ENCODE results near the gene ACAN.
A peak's percentile ranks its signal among the peaks of the same experiment; 100 is the strongest.

The ACAN gene

DNA sequence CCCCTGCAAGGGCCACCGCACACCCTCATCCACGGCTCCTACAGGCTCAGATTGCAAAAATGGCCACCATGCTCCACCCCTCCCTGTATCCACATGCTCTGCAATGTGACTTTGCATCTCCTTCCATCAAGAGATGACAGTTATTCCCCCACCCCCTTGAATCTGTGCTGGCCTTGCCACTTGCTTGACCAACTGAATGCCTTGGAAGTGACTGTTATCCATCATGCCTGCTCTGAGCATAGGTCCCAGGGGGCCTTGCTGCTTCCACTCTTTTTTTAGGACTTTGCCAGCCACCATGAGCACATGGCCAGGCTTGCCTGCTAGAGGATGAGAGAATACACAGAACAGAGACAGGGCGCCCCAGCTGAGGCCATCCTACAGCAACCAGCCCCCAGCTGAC, 78.5 kb downstream of the ACAN start:
- TF ChIP-seq, protein P1, sequence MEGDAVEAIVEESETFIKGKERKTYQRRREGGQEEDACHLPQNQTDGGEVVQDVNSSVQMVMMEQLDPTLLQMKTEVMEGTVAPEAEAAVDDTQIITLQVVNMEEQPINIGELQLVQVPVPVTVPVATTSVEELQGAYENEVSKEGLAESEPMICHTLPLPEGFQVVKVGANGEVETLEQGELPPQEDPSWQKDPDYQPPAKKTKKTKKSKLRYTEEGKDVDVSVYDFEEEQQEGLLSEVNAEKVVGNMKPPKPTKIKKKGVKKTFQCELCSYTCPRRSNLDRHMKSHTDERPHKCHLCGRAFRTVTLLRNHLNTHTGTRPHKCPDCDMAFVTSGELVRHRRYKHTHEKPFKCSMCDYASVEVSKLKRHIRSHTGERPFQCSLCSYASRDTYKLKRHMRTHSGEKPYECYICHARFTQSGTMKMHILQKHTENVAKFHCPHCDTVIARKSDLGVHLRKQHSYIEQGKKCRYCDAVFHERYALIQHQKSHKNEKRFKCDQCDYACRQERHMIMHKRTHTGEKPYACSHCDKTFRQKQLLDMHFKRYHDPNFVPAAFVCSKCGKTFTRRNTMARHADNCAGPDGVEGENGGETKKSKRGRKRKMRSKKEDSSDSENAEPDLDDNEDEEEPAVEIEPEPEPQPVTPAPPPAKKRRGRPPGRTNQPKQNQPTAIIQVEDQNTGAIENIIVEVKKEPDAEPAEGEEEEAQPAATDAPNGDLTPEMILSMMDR (conservative IDR thresholded peaks at IDR 0.05), result no peak
- H3K27ac ChIP-seq, result no peak overlapping the region

DNA sequence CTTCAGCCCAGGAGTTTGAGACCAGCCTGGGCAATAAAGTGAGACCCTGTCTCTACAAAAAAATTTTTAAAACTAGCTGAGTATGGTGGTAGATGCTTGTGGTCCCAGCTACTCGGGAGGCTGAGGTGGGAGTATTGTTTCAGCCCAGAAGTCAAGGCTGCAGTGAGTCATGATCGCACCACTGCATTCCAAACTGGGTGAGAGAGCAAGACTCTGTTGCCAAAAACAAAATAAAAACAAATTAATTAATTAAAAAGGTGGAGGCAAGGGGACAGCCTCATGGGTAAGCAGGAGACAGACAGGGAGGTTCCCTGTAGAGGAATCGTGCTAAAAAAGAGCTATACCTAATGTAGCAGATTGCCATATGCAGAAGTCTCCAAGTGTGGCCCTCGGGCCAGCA, 79.5 kb downstream of the ACAN start:
- TF ChIP-seq, protein P1 (conservative IDR thresholded peaks at IDR 0.05), result no peak
- H3K27ac ChIP-seq, result no peak overlapping the region

DNA sequence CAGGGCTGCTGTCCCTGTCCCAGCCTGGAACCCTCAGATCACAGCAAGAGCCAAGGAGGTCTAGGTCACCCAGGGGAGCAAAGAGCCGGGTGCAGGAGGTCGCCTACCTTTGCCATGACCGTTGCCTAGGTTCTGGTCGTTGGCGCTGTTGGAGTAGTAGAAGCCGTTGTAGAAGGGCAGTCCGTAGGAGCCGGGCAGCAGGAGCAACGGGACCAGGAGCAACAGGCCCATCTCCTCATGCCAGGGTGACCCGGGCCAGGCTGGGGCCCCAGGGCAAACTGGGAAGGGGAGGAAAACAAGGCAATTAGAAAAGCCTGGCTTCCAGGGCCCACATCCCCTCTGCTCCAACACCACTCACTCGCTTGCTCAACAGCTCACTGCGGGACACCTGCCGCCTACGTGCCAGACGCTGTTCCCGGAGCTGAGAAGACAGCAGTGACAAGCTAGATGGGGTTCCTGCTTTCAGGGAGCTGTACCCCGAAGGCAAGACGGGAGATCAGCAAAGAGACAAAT, 83.9 kb downstream of the ACAN start:
- H3K27ac ChIP-seq, result no peak overlapping the region
- TF ChIP-seq, protein P1 (conservative IDR thresholded peaks at IDR 0.05), result no peak

DNA sequence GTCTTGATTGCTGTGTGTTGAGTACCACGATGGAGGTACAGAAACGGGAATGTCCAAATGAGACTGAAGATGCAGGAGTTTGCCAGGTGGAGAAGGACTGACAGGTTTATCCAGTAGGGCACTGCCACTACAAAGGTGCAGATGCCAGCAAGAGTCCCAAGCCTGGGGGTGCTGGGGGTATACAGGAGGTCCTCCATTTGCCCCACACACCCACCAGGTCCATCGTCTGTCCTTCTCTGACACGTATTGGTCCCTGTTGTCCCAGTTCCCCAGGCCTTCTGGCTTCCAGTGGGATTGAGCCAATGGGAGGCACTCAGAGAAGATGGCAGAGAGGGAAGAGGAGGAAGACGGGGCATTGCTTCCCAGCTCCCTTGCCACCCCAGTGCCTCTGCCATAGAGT, 85.5 kb downstream of the ACAN start:
- TF ChIP-seq, protein P1 (conservative IDR thresholded peaks at IDR 0.05), result no peak
- no peak overlapping the region for H3K27ac ChIP-seq

DNA sequence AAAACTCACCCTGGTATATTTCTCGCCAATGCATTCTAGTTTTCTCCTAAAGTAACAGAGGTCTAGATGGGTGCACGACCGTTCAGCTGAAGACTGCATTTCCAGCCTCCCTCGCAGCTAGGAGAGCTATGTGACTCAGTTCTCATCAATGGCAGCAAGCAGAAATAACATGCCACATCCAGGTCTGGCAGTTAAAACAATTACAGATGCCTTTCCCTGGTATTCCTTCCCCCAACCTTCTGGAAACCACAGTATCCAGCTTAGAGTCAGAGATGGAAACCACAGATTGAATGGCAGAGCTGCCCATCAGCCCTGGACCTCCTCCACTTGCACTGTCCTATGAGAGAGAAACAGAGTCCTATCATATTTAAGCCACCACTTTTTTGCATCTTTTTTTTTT, 87.3 kb downstream of the ACAN start:
- TF ChIP-seq, protein P1 (conservative IDR thresholded peaks at IDR 0.05), result no peak
- no peak overlapping the region for H3K27ac ChIP-seq

DNA sequence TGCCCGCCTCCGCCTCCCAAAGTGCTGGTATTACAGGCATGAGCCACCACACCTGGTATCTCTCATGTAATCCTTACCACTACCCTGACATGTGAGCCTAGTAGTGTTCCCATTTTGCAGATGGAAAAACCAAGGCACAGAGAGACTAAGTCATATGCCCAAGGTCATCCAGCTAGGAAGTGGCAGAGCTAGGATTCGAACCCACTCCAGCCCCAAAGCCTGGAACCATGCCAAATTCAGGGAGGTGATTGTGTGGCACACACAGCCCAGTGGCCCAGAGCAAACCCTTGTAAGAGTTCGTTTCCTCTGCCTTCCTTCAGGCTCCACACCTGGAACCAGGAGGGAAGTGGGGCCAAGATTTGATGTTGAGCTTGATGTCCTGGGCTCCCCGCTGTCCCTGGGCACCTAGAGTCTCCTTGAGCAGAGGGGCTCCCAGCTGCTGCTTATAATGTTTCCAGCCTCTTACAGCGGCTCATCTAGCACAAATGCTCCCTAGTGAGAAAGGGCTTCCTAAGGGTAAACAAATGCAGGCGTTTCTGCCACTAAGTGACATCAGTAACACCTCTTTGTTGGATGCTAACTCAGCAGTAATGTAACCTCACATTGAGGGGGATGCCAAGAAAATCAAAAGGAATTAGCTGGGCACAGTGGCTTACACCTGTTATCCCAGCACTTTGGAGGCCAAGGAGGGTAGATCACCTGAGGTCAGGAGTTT, 88.5 kb downstream of the ACAN start:
- no peak overlapping the region for H3K27ac ChIP-seq
- TF ChIP-seq, protein P1 (conservative IDR thresholded peaks at IDR 0.05), result no peak

DNA sequence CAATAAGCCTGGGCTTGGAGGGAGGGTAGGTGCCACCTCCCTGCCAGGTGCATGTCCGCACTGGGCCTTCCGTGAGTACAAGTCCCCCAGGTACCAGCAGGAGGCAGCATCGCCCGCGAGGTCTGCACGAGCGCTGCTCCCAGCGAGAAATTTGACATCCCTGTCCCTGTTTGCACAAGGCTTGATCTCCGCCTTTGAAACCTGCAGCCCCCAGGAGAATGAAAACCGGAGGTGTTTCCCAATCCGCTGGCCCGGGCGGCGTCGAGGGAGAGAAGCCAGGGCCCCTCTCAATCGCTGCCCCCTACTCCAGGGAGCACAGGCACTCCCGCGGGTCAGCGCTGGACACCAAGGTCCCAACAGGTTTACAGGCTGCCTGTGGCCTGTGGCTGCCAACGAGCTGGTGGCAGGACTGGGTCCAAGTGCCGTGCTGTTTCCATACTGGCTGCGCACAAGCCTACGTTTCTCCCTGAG, 91.1 kb downstream of the ACAN start:
- H3K27ac ChIP-seq, result no peak overlapping the region
- TF ChIP-seq, protein P1 (conservative IDR thresholded peaks at IDR 0.05), result peak; percentile 79

Measured in VCaP (cell line).